ENCODE data around the gene HOXA9.

- TF ChIP-seq CTCF (IDR thresholded peaks at IDR 0.05), result no peak
- TF ChIP-seq POLR2A (IDR thresholded peaks at IDR 0.05), result no peak
- no peak for TF ChIP-seq POLR2AphosphoS5 (IDR thresholded peaks at IDR 0.05)
These were observed 4.1 kb downstream of the HOXA9 start for GRCh38 chr7:27161214-27161720.
